HG03025 (cell line): ENCODE data around the gene CNRIP1.
"Not testable (repeated sequence)": the region's sequence is repeated elsewhere in the genome, so short reads cannot be mapped to it uniquely, and the experiment has no call there.

Experiments
- ATAC-seq: cut with Tn5 transposase; IDR thresholded peaks from one replicate; pipeline ENCODE4 v1.9.1; 2021; ENCODE audit warnings: mild to moderate bottlenecking, moderate library complexity; ENCODE audit not compliant: unreplicated experiment, low FRiP score

Gene CNRIP1

DNA sequence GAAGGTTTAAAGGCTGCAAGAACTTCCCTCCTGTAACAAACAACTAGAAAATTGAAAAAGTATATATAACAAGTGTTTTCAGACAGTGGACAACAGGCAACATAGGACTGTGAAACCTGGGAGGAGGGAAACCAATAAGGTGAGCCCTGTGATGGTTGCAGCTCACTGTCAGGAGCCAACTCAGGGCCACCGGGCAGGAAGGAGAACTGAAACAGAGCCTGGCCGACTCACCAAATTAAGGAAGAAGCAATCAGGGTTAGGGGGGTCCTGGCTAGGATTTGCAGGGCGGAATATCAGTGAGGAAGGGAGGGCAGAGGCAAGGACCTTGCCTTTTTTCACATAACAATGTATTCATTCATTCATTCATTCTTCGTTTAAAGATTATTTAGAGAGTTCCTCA lies 21.8 kb upstream of the CNRIP1 start:
- ATAC-seq: no peak

- no peak for ATAC-seq
Observed at GRCh38 chr2:68341062-68341329, 21.2 kb upstream of the CNRIP1 start.

GRCh38 chr2:68340226-68341061 lies 20.7 kb upstream of the CNRIP1 start:
- ATAC-seq: no peak

DNA sequence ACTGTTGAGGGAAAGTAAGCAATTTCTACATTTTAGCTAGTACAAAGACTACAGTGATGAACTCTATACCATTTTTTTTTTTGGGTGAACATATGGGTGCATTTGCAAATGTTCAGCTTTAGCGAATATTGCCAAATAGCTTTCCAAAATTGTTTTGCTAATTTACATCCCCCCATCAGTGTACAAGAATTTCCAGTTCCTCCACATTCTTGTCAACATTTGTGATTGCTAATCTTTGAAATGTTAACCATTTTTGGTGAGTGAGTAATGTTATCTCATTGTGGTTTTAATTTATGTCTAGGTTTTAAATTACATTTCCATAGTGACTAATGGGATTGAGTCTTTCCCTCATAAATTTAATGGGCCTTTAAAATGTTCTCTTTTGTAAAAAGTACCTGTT lies 16.4 kb upstream of the CNRIP1 start:
- ATAC-seq: no peak

- no peak for ATAC-seq
Observed at GRCh38 chr2:68333931-68334330, 14.2 kb upstream of the CNRIP1 start.

- ATAC-seq: no peak
Observed at GRCh38 chr2:68333009-68333408, 13.3 kb upstream of the CNRIP1 start.

DNA sequence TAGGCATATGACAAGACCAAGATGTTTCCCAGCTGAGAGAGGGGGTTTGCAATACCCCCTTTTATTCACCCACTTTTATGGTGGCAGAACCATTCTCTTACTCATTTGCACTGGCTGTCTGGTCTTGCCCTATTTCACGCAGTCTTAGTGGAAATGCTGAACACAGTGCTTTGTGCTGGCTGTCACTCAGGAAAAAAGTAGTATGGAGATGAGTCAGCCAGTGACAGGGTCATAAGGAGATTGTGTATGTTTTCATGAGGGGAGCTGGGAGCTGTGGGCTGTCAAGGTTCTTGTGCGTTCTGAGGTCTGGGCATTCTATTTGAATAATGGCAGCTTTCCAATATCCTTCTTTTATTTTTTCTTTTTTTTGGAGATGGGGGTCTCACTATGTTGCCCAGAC lies 10.9 kb upstream of the CNRIP1 start:
- no peak for ATAC-seq

- no peak for ATAC-seq
Observed at GRCh38 chr2:68328901-68329300, 9.2 kb upstream of the CNRIP1 start.

DNA sequence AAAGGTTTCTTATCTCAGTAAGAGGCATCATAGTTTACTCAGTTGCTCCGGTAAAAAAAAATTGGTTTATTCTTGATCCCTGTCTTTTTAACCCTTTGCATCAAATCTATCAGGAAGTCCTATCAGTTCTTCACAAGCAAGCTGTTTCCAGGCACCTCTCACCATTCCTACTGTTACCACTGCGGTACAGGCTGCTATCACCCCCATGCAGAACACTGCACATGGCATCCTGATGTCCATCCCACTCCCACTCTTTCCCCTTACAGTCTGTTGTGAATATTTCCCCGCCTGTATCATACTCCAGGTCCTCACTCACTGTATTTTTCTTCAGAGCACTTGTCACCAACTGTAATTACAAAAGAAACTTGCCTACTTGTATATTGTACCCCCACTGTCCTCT lies 5.3 kb upstream of the CNRIP1 start:
- ATAC-seq: no peak

DNA sequence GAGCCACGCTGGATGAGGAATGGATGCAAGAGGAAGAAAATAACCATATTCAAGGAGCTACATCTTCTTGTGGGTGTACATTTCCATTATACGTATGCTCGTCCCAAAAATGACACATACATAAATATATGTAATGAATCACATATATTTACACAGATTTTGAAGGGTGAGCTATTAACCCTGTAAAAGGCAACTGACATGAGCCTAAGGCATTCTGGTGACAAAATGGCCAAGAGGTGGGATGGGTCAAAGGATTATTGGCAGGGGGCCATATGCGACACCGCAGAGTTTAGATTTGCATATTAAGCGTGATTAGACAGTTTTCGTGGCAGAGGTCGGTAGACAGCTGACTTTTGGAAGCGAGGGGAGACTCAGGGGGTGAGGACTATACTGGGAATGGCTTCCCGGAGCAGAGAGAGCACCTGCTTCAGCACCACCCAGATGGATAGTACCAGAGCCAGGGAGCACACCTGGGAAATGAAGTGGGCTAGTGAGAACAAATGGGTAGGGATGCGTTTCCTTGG lies 431 bp upstream of the CNRIP1 start:
- ATAC-seq: no peak

GRCh38 chr2:68318914-68319397 lies 793 bp downstream of the CNRIP1 start:
- ATAC-seq: no peak

GRCh38 chr2:68317971-68318913 lies 1.5 kb downstream of the CNRIP1 start:
- no peak for ATAC-seq

DNA sequence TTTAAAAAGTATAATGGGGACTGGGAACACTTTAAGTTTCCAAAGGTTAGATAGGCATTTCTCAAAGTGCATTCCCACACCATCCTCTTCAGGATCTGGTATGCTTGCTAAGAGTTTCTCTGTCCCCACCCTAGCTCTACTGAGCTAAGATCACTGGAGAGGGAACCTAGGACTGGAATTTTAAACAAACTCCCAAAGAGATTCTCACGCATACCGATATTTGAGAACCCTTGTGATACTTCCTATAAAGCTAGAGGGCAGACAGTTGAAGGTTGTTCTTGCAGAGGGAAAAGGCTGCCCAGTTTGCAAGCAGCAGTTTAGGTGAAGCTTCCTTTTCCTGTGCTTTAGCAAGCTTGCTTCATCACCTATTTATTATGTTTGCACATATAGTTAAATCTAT lies 3.6 kb downstream of the CNRIP1 start:
- ATAC-seq: no peak

DNA sequence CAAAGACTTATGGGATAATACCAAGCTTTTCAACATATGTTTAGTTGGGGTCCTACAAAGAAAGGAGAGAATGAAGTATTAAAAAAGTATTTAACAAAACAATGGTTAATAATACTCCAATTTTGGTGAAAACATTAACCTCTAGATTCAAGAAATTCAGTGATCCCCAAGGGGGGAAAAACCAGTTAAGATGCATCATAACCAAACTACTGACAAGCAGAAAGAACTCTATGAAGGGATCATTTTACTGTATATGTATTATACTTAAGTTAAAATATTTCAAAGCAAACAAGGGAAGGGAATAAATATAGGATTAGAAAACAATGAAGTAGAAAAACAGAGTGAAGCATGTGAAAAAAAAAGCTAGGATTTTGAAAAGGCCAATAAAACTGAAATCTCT lies 8.7 kb downstream of the CNRIP1 start:
- ATAC-seq: no peak

GRCh38 chr2:68309426-68309825 lies 10.3 kb downstream of the CNRIP1 start:
- ATAC-seq: no peak

- ATAC-seq: not testable (repeated sequence)
Observed at GRCh38 chr2:68303902-68304272, 15.9 kb downstream of the CNRIP1 start.

- no peak for ATAC-seq
Observed at GRCh38 chr2:68303033-68303901, 16.5 kb downstream of the CNRIP1 start.

DNA sequence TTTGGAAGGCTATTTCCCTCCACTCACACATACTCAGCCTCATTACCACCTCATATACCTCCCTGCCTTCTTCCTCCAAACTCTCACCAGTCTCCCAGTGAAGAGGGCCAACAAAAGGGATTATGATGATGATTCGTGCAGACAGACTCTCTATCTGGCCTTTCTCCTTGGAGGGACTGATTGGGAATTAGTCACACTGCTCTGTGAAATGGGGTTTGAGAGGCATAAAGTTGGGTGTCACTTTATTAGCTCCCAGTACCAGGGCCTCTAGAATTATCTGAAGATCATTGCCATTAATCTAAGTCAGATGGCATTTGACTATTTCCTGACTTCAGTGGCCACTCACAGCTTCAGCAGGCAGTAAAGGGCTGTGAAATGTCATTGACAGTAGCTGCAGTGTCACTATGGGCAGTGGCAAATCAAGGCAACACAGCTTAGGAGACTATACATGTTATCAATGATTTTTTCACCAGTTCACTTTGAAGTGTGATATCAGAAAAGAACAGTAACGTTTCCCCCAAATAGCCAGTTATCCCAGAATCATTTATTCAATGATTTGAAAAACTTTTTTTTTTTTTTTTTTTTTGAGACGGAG lies 17.4 kb downstream of the CNRIP1 start:
- no peak for ATAC-seq

GRCh38 chr2:68295516-68295915 lies 24.2 kb downstream of the CNRIP1 start:
- ATAC-seq: no peak

DNA sequence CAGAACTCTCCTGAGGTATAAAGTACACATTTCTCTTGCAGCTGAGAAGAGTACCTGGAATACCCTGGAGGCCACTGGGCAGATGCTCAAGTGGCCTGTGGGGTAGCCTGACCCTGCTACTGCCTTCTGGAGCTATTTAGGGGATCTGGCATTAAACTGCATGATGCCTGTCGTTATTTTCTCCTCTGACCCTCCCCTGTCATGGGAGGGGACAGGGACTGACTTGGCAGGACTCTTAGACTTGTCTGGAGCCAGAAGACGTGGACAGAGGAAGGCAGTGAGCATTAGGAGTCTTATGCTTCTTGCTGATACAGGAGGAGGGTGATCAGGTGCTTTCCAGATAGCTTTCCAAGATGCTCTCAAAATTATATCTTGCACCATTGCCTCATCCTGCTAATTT lies 24.8 kb downstream of the CNRIP1 start:
- ATAC-seq: no peak
